ENCODE measurements around the gene FBXL12. TPM values are rescaled to one million over a fixed set of nuclear protein-coding genes. Genes with fewer than 3 reads are reported as not detected.
A peak's percentile ranks its signal among the peaks of the same experiment; 100 is the strongest.

The FBXL12 gene
- total RNA-seq (10 to 100 TPM; 12.2 to 14.5 (median 13.8) TPM), polyA plus RNA-seq (13.9 TPM)
- long read RNA-seq, donor 1, transcript FBXL12-201 (3 exons, 1,852 nt) = major isoform, 21 of 41 reads
- long read RNA-seq, donor 1, transcript FBXL12-206 (3 exons, 1,843 nt) = minor isoform, 9 of 41 reads
- long read RNA-seq, donor 1, partial matches to known transcripts = 2 of 41 reads
- long read RNA-seq, donor 1, other reads (novel, unspliced or antisense) = 0 of 41 reads
- long read RNA-seq, donor 2, transcript FBXL12-201 (3 exons, 1,852 nt) = major isoform, 11 of 19 reads
- long read RNA-seq, donor 2, partial matches to known transcripts = 0 of 19 reads
- long read RNA-seq, donor 2, other reads (novel, unspliced or antisense) = 2 of 19 reads
- long read RNA-seq, donor 3, transcript FBXL12-206 (3 exons, 1,843 nt) = minor isoform, 22 of 87 reads
- long read RNA-seq, donor 3, transcript FBXL12-204 (2 exons, 544 nt) = minor isoform, 7 of 87 reads
- long read RNA-seq, donor 3, transcript FBXL12-208 (4 exons, 1,920 nt) = minor isoform, 8 of 87 reads
- long read RNA-seq, donor 3, transcript FBXL12-201 (3 exons, 1,852 nt) = major isoform, 37 of 87 reads
- long read RNA-seq, donor 3, partial matches to known transcripts = 0 of 87 reads
- long read RNA-seq, donor 3, other reads (novel, unspliced or antisense) = 7 of 87 reads
- long read RNA-seq, donor 4, transcript FBXL12-201 (3 exons, 1,852 nt) = major isoform, 11 of 24 reads
- long read RNA-seq, donor 4, partial matches to known transcripts = 0 of 24 reads
- long read RNA-seq, donor 4, other reads (novel, unspliced or antisense) = 2 of 24 reads

GRCh38 chr19:9818734-9819595 is at the start of gene FBXL12:
Gene FBXL12 (minus strand): TSS chr19:9819079. CDS start chr19:9818813, 266 bp downstream.
- no peaks in the 10 kb centered on the region for H3K27me3 ChIP-seq (ENCODE audit: control insufficient read depth, insufficient read depth)
- WGBS = under 1% methylated on average over 82 of the region's 82 CpGs
- ATAC-seq (peak; percentile 97), DNase-seq (peak; percentile 100)
- intact Hi-C loops (cut with DNase I) = no loop called here
- H3K9me3 ChIP-seq (ENCODE audit: control insufficient read depth, low read length) = no peaks in the 10 kb centered on the region
- H3K27ac ChIP-seq (ENCODE audit: low read length) = peak within 1 kb of the TSS; percentile 91
- peak within 1 kb of the TSS; percentile 51 for H3K4me3 ChIP-seq (ENCODE audit: low read length)
- H3K4me1 ChIP-seq (ENCODE audit: control insufficient read depth, insufficient read depth, low read length) = peaks cover 2% of the 10 kb centered on the region

GRCh38 chr19:9865732-9866501 is 47.0 kb upstream of the FBXL12 start:
- no peak overlapping the region for H3K27ac ChIP-seq (ENCODE audit: low read length)
- DNase-seq (peak in 1 of 3 donors; percentile 4), ATAC-seq (no peak)
- intact Hi-C loops (cut with DNase I) = no loop called here
- H3K4me3 ChIP-seq (ENCODE audit: low read length) = no peak overlapping the region
- H3K9me3 ChIP-seq (ENCODE audit: control insufficient read depth, low read length) = no peaks in the 10 kb centered on the region
- no peaks in the 10 kb centered on the region for H3K27me3 ChIP-seq (ENCODE audit: control insufficient read depth, insufficient read depth)
- WGBS = 81% methylated on average over 16 of the region's 16 CpGs
- H3K4me1 ChIP-seq (ENCODE audit: control insufficient read depth, insufficient read depth, low read length) = no peaks in the 10 kb centered on the region

DNA sequence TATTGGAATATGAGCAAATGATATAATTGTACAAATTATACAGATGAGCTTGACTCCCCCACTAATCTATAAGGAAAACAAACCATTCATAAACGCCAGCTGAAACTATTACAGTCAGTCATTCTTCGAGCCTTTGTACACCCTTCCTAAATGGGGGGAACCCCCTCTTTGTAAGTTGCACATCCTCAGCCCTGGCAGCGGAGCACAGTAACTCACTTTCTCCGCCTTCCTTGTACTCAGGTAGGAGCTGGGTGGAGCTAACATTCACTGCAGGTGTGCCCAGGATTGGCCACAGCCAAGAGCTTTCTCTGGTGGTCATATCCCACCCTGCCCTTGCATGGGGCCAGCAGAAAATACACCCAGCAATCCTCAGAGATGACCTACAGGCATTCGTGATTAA is 44.9 kb upstream of the FBXL12 start:
- no peak overlapping the region for H3K4me3 ChIP-seq (ENCODE audit: low read length)
- no peaks in the 10 kb centered on the region for H3K9me3 ChIP-seq (ENCODE audit: control insufficient read depth, low read length)
- intact Hi-C loops (cut with DNase I) = no loop called here
- no peaks in the 10 kb centered on the region for H3K4me1 ChIP-seq (ENCODE audit: control insufficient read depth, insufficient read depth, low read length)
- H3K27ac ChIP-seq (ENCODE audit: low read length) = no peak overlapping the region
- H3K27me3 ChIP-seq (ENCODE audit: control insufficient read depth, insufficient read depth) = no peaks in the 10 kb centered on the region
- 87% methylated on average over 5 of the region's 5 CpGs for WGBS
- no peak for ATAC-seq
- peak in 1 of 3 donors; percentile 3 for DNase-seq

DNA sequence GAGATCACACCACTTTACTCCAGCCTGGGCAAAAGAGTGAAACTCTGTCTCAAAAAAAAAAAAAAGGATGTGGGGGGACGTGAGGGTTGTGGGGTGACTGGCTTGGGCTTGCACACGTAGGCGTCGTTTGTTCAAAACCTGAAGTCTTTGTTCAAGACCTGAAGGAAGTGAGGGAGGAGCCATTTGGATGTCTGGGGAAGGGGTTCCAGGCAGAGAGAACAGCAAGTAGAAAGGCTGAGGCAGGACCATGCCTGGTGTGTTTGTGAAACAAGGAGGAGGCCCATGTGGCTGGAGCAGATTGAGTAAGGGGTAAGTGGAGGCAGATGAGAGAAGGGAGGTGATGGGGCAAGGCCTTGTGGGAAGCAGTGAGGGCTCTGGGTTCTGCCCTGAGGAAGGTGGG is 44.1 kb upstream of the FBXL12 start:
- no peak for ATAC-seq
- intact Hi-C loops (cut with DNase I) = no loop called here
- 75% methylated on average over 4 of the region's 4 CpGs for WGBS
- Histone ChIP-seq H3K27me3 (ENCODE audit: control insufficient read depth, insufficient read depth) (no peaks in the 10 kb centered on the region), H3K9me3 (ENCODE audit: control insufficient read depth, low read length) (no peaks in the 10 kb centered on the region), H3K27ac (ENCODE audit: low read length) (no peak overlapping the region), H3K4me1 (ENCODE audit: control insufficient read depth, insufficient read depth, low read length) (no peaks in the 10 kb centered on the region), H3K4me3 (ENCODE audit: low read length) (no peak overlapping the region)
- DNase-seq = no peak

GRCh38 chr19:9861503-9861902 is 42.6 kb upstream of the FBXL12 start:
- H3K27ac ChIP-seq (ENCODE audit: low read length) = no peak overlapping the region
- no peak for ATAC-seq
- 100% methylated on average over 1 of the region's 1 CpG for WGBS

DNA sequence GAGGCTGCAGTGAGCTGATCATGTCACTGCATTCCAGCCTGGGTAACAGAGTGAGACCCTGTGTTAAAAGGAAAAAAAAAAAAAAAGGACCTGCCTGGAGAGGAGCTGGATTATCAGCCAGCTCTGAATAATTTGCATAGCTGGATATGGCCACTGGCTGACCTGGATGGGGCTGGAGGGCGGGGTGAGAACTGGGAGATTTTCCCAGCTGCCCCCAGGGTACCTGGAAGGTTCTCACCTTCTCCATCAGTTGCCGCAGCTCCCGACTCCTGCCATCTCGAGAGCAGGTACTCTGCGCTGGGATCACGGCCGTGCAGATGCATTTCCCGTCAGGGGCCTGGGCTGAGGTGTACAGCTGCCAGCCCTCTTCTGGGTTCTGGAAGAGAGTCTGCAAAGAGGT is 41.5 kb upstream of the FBXL12 start:
- Histone ChIP-seq H3K4me3 (ENCODE audit: low read length) (no peak overlapping the region), H3K9me3 (ENCODE audit: control insufficient read depth, low read length) (no peaks in the 10 kb centered on the region), H3K27me3 (ENCODE audit: control insufficient read depth, insufficient read depth) (no peaks in the 10 kb centered on the region), H3K4me1 (ENCODE audit: control insufficient read depth, insufficient read depth, low read length) (no peaks in the 10 kb centered on the region), H3K27ac (ENCODE audit: low read length) (no peak overlapping the region)
- 83% methylated on average over 8 of the region's 8 CpGs for WGBS
- ATAC-seq = no peak
- intact Hi-C loops (cut with DNase I) = no loop called here
- DNase-seq = no peak

More at GRCh38 chr19:9861503-9861902, 42.6 kb upstream of the FBXL12 start:
- intact Hi-C loops (cut with DNase I) = no loop called here
- H3K4me3 ChIP-seq (ENCODE audit: low read length) = no peak overlapping the region
- no peaks in the 10 kb centered on the region for H3K4me1 ChIP-seq (ENCODE audit: control insufficient read depth, insufficient read depth, low read length)
- H3K9me3 ChIP-seq (ENCODE audit: control insufficient read depth, low read length) = no peaks in the 10 kb centered on the region
- no peaks in the 10 kb centered on the region for H3K27me3 ChIP-seq (ENCODE audit: control insufficient read depth, insufficient read depth)
- DNase-seq = no peak

DNA sequence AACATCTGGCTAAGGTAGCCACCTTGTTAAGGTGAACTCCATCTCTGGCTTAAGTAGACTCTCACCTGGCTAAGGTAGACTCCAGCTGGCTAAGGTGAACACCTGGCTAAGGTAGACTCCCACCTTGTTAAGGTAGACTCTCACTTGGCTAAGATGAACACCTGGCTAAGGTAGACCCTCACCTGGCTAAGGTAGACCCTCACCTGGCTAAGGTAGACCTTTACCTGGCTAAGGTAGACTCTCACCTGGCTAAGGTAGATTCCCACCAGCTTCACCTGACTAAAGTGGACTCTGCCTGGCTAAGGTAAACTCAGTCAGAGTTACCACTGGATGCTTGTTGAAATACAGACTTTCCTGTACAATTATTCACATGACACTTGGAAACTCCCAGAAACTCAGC is 39.9 kb upstream of the FBXL12 start:
- no peaks in the 10 kb centered on the region for H3K4me1 ChIP-seq (ENCODE audit: control insufficient read depth, insufficient read depth, low read length)
- intact Hi-C loops (cut with DNase I) = loop anchor here in 1 of 4 donors (10.0 kb wide), 1 partner anchor 566 kb away; the partner anchor contains the start of gene PDE4A
- DNase-seq (no peak), ATAC-seq (no peak)
- H3K27me3 ChIP-seq (ENCODE audit: control insufficient read depth, insufficient read depth) = no peaks in the 10 kb centered on the region
- no peak overlapping the region for H3K27ac ChIP-seq (ENCODE audit: low read length)
- no peaks in the 10 kb centered on the region for H3K9me3 ChIP-seq (ENCODE audit: control insufficient read depth, low read length)
- H3K4me3 ChIP-seq (ENCODE audit: low read length) = no peak overlapping the region

DNA sequence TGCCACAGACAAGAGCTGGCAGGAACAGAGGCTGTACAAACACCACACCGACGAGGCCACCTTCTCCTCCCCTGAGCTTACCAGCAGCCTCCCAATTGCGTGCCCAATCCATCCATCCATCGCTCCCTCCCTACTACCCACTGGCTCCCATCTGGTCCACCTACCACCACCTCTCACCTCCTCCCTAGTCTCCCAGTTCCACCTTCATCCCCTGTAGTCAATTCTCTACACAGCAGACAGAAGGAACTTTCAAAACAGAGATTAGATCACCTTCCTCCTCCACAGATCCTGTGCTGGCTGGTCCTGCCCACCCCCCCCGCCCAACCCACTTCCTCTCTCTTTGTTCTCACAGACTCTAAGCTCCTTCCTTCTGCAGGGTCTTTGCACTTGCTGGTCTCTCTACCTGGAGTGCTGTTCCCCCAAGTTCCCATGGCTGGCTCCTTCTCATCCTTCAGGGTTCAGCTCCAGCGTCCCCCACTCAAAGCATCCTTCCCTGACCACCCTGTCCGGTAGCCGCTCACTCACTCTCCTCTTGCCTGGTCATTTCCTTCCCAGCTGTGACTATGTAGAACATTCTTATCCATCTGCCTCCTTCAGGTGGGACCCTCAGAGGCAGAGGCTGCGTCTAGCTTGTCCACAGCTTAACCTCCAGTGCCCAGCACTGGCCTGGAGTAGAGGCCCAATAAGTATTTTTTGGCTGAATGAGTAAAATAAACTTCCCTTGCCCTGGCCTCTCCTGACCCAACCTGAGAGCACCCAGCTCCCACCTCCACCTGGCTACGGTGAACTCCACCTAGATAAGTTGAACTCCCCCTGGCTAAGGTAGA is 39.3 kb upstream of the FBXL12 start:
- Histone ChIP-seq H3K27me3 (ENCODE audit: control insufficient read depth, insufficient read depth) (no peaks in the 10 kb centered on the region), H3K4me1 (ENCODE audit: control insufficient read depth, insufficient read depth, low read length) (no peaks in the 10 kb centered on the region), H3K4me3 (ENCODE audit: low read length) (no peak overlapping the region), H3K27ac (ENCODE audit: low read length) (no peak overlapping the region), H3K9me3 (ENCODE audit: control insufficient read depth, low read length) (no peaks in the 10 kb centered on the region)
- 81% methylated on average over 10 of the region's 10 CpGs for WGBS
- ATAC-seq (no peak), DNase-seq (no peak)
- intact Hi-C loops (cut with DNase I) = loop anchor here in 1 of 4 donors (10.0 kb wide), 1 partner anchor 567 kb away; the partner anchor contains the start of gene PDE4A

DNA sequence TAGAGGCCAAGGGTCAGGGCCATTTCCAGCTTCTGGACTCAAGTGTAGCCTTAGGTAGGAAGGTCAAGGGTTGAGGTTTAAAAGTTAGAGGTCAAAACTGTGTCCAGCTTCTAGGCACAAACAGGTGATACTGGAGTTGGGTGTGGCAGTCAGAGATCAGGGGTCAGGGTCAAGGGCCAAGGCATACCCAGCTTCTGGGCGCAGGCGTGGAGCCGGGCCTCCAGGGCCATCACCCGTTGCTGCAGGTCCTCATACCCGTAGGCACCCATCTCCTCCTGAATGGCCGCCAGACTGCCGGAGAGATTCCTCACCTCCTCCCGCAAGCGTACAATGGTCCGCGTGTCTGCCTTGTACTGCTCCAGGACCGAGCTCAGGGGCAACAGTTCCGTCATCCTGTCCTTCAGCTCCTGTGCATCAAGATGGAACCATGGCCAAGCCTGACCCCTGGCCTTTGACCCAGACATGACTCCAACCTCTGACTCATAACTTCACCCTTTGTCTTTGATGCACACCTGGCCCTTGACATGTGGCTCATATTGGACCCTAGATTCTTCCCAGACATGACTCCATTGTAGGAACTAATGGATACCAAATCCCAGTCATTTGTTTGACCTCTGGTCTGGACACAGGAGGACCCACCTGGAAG is 38.3 kb upstream of the FBXL12 start:
- no peak overlapping the region for H3K4me3 ChIP-seq (ENCODE audit: low read length)
- H3K27ac ChIP-seq (ENCODE audit: low read length) = no peak overlapping the region
- intact Hi-C loops (cut with DNase I) = loop anchor here in 1 of 4 donors (10.0 kb wide), 1 partner anchor 568 kb away; the partner anchor contains the start of gene PDE4A

More for the DNA sequence above, 38.3 kb upstream of the FBXL12 start:
- Histone ChIP-seq H3K4me1 (ENCODE audit: control insufficient read depth, insufficient read depth, low read length) (no peaks in the 10 kb centered on the region), H3K27me3 (ENCODE audit: control insufficient read depth, insufficient read depth) (no peaks in the 10 kb centered on the region), H3K9me3 (ENCODE audit: control insufficient read depth, low read length) (no peaks in the 10 kb centered on the region)
- no peak for ATAC-seq
- 96% methylated on average over 13 of the region's 13 CpGs for WGBS
- no peak for DNase-seq
